ENCODE data around the gene TMEM175. TPM values are rescaled to one million over a fixed set of nuclear protein-coding genes. Genes with fewer than 3 reads are reported as not detected.
"Not testable (repeated sequence)": the region's sequence is repeated elsewhere in the genome, so short reads cannot be mapped to it uniquely, and the experiment has no call there.

The TMEM175 gene
- total and polyA plus RNA-seq, 9 donors, result 10.6 to 28.4 (median 21.2) TPM

GRCh38 chr4:930827-931193 is 1.4 kb upstream of the TMEM175 start:
- Histone ChIP-seq H3K4me3 (peak overlapping the region; percentile 79), H3K27ac (no peak overlapping the region), H3K27me3 (no peaks in the 10 kb centered on the region), H3K9me3 (no peaks in the 10 kb centered on the region), H3K36me3 (no peaks in the 10 kb centered on the region), H3K4me1 (ENCODE audit: insufficient read depth) (peaks cover 10% of the 10 kb centered on the region)
- no peak for TF ChIP-seq EP300 (IDR thresholded peaks at IDR 0.05)
- TF ChIP-seq CTCF (IDR thresholded peaks at IDR 0.05), result no peak
- no peak for TF ChIP-seq POLR2A (IDR thresholded peaks at IDR 0.05)
- 55 to 59% (median 57%) methylated on average over 7 of the region's 7 CpGs for WGBS, 3 donors
- intact Hi-C loops (cut with DNase I), result no loop called here
- DNase-seq, result peak in 1 of 5 donors; percentile 8

- Histone ChIP-seq H3K27ac (peak overlapping the region; percentile 13 to 50), H3K27me3 (no peaks in the 10 kb centered on the region), H3K4me1 (ENCODE audit: insufficient read depth) (peaks cover 10% of the 10 kb centered on the region), H3K9me3 (no peaks in the 10 kb centered on the region), H3K4me3 (peak overlapping the region; percentile 79), H3K36me3 (no peaks in the 10 kb centered on the region)
- no peak for DNase-seq
- 1 to 3% (median 1%) methylated on average over 31 of the region's 31 CpGs for WGBS, 3 donors
- intact Hi-C loops (cut with DNase I), result no loop called here
- no peak for TF ChIP-seq POLR2A (IDR thresholded peaks at IDR 0.05)
- no peak for TF ChIP-seq EP300 (IDR thresholded peaks at IDR 0.05)
- TF ChIP-seq CTCF (IDR thresholded peaks at IDR 0.05), result no peak
Observed at GRCh38 chr4:931194-931959, 883 bp upstream of the TMEM175 start.

- Histone ChIP-seq H3K27me3 (no peaks in the 10 kb centered on the region), H3K4me1 (ENCODE audit: insufficient read depth) (peaks cover 10% of the 10 kb centered on the region)
- peak in 1 of 5 donors; percentile 20 for DNase-seq
Observed at GRCh38 chr4:932713-933070, 432 bp downstream of the TMEM175 start.

GRCh38 chr4:939508-939907 is 7.2 kb downstream of the TMEM175 start:
- intact Hi-C loops (cut with DNase I); H3K27me3 ChIP-seq; H3K4me3 ChIP-seq; H3K36me3 ChIP-seq; H3K27ac ChIP-seq; H3K9me3 ChIP-seq; DNase-seq; H3K4me1 ChIP-seq (ENCODE audit: insufficient read depth): not testable (repeated sequence)
- WGBS, 3 donors, result 83 to 85% (median 84%) methylated on average over 4 of the region's 4 CpGs

More at GRCh38 chr4:932713-933070, 432 bp downstream of the TMEM175 start:
- H3K36me3 ChIP-seq, result no peaks in the 10 kb centered on the region
- no peak for TF ChIP-seq POLR2A (IDR thresholded peaks at IDR 0.05)
- no peak for TF ChIP-seq CTCF (IDR thresholded peaks at IDR 0.05)
- TF ChIP-seq EP300 (IDR thresholded peaks at IDR 0.05), result no peak
- peak overlapping the region in 1 of 2 donors; percentile 50 for H3K27ac ChIP-seq
- intact Hi-C loops (cut with DNase I), result no loop called here
- WGBS, 3 donors, result 2% methylated on average over 11 of the region's 11 CpGs
- peak overlapping the region; percentile 79 for H3K4me3 ChIP-seq
- H3K9me3 ChIP-seq, result no peaks in the 10 kb centered on the region
